IMR-90 (cell line): ENCODE measurements around the gene LRRC2.

Experiments used
- CEBPB ChIP-seq: IDR thresholded peaks from 2 replicates; pipeline ENCODE4 v1.6.1; 2012; ENCODE audit warnings: low read depth, low read length, improper control_type of control experiment
- POLR2A ChIP-seq: IDR thresholded peaks from 2 replicates; pipeline ENCODE4 v1.6.1; 2012; ENCODE audit warnings: mild to moderate bottlenecking, low read depth, low read length
- RAD21 ChIP-seq: IDR thresholded peaks from 2 replicates; pipeline ENCODE4 v1.6.1; 2012; ENCODE audit warnings: low read length, improper control_type of control experiment
- RFX5 ChIP-seq: IDR thresholded peaks from 2 replicates; pipeline ENCODE4 v1.8.0; 2012; ENCODE audit warnings: low read depth, mild to moderate bottlenecking, low read length, moderate library complexity
- TF ChIP-seq, protein P1 (sequence below): conservative IDR thresholded peaks from 2 replicates; pipeline ENCODE4 v1.5.1; 2012; ENCODE audit warnings: mild to moderate bottlenecking, low read depth, low read length, improper control_type of control experiment
- TF ChIP-seq, protein P2 (sequence below): fragments of 150-350 bp; IDR thresholded peaks from 2 replicates; pipeline ENCODE4 v1.6.1; 2017; ENCODE audit warnings: mild to moderate bottlenecking, antibody characterized with exemption, low read length, low read depth
- TF ChIP-seq, protein P3 (sequence below): fragments of 150-350 bp; IDR thresholded peaks from 2 replicates; pipeline ENCODE4 v1.6.1; 2016; ENCODE audit warnings: low read depth, mild to moderate bottlenecking, low read length, moderate library complexity, borderline replicate concordance

DNA sequence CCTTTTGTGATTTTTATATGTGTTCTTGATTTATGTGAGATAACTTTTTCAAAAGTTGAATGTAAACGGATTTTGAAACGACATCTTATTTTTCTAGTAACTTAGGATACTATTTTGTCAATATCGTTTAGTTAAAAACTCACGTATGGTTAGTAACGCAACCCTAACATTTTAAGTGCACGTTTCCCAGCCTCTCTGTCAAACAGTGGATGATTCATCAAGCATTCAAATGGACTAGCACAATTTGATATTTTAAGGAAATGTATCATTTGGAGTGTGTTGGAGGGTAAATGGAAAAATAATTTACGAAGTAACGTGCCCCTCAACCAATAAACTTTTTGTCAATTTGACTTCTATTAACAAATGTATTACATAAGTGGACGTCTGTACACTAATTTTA lies 45.0 kb downstream of the LRRC2 start:
- TF ChIP-seq POLR2A (no peak), RAD21 (no peak), CEBPB (no peak), RFX5 (no peak)
- TF ChIP-seq, protein P1, sequence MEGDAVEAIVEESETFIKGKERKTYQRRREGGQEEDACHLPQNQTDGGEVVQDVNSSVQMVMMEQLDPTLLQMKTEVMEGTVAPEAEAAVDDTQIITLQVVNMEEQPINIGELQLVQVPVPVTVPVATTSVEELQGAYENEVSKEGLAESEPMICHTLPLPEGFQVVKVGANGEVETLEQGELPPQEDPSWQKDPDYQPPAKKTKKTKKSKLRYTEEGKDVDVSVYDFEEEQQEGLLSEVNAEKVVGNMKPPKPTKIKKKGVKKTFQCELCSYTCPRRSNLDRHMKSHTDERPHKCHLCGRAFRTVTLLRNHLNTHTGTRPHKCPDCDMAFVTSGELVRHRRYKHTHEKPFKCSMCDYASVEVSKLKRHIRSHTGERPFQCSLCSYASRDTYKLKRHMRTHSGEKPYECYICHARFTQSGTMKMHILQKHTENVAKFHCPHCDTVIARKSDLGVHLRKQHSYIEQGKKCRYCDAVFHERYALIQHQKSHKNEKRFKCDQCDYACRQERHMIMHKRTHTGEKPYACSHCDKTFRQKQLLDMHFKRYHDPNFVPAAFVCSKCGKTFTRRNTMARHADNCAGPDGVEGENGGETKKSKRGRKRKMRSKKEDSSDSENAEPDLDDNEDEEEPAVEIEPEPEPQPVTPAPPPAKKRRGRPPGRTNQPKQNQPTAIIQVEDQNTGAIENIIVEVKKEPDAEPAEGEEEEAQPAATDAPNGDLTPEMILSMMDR = no peak
- TF ChIP-seq, protein P2, sequence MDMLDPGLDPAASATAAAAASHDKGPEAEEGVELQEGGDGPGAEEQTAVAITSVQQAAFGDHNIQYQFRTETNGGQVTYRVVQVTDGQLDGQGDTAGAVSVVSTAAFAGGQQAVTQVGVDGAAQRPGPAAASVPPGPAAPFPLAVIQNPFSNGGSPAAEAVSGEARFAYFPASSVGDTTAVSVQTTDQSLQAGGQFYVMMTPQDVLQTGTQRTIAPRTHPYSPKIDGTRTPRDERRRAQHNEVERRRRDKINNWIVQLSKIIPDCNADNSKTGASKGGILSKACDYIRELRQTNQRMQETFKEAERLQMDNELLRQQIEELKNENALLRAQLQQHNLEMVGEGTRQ = no peak
- TF ChIP-seq, protein P3, sequence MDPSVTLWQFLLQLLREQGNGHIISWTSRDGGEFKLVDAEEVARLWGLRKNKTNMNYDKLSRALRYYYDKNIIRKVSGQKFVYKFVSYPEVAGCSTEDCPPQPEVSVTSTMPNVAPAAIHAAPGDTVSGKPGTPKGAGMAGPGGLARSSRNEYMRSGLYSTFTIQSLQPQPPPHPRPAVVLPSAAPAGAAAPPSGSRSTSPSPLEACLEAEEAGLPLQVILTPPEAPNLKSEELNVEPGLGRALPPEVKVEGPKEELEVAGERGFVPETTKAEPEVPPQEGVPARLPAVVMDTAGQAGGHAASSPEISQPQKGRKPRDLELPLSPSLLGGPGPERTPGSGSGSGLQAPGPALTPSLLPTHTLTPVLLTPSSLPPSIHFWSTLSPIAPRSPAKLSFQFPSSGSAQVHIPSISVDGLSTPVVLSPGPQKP = no peak
